ENCODE measurements around the gene ENOX2.
"Not testable (repeated sequence)": the region's sequence is repeated elsewhere in the genome, so short reads cannot be mapped to it uniquely, and the experiment has no call there.

The ENOX2 gene

DNA sequence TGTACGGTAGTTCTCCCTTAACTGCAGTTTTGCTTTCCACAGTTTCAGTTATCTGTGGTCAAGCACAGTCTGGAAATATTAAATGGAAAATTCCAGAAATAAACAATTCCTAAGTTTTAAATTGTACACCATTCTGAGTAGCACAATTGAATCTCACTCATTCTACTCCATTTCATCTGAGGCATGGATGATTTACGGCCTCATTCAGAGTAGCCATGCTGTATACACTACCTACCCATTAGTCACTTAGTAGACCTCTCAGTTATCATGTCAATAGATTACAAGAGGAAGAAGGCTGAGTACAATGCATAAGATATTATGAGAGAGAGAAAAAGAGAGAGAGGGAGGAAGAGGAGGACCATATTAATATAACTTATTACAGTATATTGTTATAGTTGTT is 77.5 kb downstream of the ENOX2 start:
- no peak for DNase-seq (ENCODE audit: low spot score)

GRCh38 chrX:130819367-130819766 is 83.6 kb downstream of the ENOX2 start:
- DNase-seq (ENCODE audit: low spot score) = not testable (repeated sequence)

DNA sequence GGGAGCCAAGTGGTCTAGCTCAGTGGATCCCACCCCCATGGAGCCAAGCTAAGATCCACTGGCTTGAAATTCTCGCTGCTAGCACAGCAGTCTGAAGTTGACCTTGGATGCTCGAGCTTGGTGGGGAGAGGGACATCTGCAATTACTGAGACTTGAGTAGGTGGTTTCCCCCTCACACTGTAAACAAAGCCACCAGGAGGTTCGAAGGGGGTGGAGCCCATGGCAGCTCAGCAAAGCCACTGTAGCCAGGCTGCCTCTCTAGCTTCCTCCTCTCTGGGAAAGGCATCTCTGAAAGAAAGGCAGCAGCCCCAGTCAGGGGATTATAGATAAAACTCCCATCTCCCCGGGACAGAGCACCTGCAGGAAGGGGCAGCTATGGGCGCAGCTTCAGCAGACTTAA is 89.1 kb downstream of the ENOX2 start:
- not testable (repeated sequence) for DNase-seq (ENCODE audit: low spot score)

DNA sequence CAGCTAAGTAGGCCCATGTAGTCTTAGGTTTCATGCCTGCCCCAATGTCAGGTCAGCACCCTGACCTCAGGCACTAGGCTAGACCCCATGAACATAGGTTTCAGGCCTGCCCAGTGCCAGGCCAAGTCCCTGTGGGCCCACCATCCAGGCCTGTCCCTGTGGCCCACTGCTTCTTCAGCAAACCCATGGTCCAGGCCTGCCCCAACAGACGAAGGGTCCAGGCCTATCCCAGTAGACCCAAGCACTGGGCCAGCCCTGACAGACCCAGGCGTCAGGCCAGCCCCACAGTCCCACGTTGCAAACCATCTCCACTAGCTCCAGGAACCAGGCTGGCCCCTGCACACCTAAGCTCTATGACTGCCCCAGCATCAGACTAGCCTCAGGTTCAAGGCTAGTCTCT is 92.4 kb downstream of the ENOX2 start:
- no peak for DNase-seq (ENCODE audit: low spot score)

GRCh38 chrX:130805903-130806302 is 97.1 kb downstream of the ENOX2 start:
- no peak for DNase-seq (ENCODE audit: low spot score)

DNA sequence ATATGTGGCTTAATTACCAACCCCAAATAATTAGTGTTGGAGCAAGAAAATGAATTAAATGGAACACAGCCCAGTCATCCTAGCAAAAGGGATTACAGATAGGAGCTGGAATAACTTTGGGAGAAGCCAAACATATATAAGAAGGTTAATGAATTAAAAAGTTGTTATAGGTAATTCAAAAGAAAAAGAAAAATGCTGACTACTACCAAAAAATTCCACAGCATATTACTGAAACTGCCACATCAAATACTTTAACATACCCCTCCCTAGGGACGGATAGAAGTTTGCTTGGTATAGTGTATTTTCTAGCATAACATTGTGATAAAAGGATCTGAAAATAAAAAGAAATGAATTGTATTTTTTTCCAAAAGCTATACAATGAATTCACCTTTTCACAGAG is 99.5 kb downstream of the ENOX2 start:
- DNase-seq (ENCODE audit: low spot score) = no peak

DNA sequence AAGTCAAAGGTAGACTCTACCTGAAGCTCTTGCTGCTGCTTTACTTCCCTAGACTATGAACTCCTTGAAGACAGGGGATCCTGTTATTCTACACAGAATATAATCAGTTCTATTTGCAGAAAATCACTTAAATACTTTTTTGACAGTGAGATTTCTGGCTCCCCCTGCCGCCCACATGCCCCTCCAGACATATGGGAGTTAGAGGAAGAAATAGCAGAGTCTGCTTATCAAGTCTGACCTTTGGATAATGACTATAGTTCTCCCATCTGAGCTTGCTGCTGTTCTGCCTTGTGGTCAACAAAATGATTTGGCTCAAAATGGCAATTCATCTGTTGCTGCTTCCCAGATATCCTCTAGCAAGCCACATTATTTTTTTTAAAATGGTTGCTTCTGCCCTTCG is 101.1 kb downstream of the ENOX2 start:
- no peak for DNase-seq (ENCODE audit: low spot score)

DNA sequence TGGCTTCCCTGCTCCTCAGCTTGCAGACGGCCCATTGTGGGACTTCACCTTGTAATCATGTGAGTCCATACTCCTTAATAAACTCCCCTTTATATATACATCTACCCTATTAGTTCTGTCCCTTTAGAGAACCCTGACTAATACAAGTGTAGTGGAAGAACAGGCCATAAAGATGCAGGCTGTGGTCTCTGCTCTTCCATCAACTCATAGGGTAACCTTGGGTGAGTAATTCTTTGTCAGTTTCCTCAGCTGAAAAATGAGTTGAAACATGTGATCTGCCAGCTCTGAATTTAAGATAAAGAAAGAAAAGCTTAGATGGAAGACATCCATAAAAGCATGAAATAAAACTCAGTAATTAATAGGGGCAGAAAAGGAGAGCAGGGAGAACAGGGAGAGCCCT is 103.6 kb downstream of the ENOX2 start:
- no peak for DNase-seq (ENCODE audit: low spot score)

DNA sequence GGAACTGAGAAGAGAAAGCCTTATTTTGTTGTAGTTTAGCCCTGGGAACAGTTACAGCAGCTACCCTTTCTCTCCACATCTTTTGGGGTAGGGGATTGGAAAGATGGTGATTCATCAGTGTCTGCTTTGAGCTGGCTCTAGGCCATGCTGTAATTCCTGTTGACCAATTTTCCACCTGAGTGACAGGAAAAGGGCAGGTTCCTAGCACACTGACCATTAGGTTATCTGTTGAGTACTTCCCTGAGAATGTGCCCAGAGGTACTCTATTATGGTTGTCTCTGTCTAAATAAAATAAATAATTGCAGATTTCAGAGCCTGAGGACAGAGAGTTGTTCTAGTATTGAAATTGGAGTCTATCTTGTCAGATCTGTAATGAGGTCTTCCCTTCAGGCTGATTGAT is 109.0 kb downstream of the ENOX2 start:
- DNase-seq (ENCODE audit: low spot score) = no peak

- DNase-seq (ENCODE audit: low spot score) = not testable (repeated sequence)
Observed at GRCh38 chrX:130791870-130792269, 111.1 kb downstream of the ENOX2 start.

- DNase-seq (ENCODE audit: low spot score) = no peak
Observed at GRCh38 chrX:130789793-130790192, 113.2 kb downstream of the ENOX2 start.

GRCh38 chrX:130788786-130789581 is 114.0 kb downstream of the ENOX2 start:
- DNase-seq (ENCODE audit: low spot score) = no peak

GRCh38 chrX:130786030-130786429 is 117.0 kb downstream of the ENOX2 start:
- DNase-seq (ENCODE audit: low spot score) = no peak

- DNase-seq (ENCODE audit: low spot score) = no peak
Observed at GRCh38 chrX:130778773-130779172, 124.2 kb downstream of the ENOX2 start.

DNA sequence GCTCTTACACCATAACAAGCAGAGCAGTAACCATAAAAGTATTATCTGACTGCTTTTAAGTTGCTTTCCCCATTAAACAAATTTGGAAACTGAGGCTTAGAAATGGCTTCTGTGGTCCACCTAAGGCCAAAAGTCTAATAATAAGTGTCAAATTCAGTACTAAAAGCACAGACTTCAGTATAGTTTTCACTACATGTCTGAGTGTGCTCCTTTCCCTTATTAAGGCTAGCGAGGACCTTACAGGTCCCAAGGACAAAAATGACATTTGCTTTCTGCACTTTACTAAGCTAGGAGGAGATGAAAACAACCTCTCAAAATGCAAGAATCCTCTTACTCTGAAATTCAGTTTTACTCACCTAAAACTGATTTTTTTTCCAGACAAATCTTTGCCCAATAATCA is 127.2 kb downstream of the ENOX2 start:
- no peak for DNase-seq (ENCODE audit: low spot score)

GRCh38 chrX:130772776-130773143 is 130.2 kb downstream of the ENOX2 start:
- no peak for DNase-seq (ENCODE audit: low spot score)

- no peak for DNase-seq (ENCODE audit: low spot score)
Observed at GRCh38 chrX:130772105-130772775, 130.8 kb downstream of the ENOX2 start.

DNA sequence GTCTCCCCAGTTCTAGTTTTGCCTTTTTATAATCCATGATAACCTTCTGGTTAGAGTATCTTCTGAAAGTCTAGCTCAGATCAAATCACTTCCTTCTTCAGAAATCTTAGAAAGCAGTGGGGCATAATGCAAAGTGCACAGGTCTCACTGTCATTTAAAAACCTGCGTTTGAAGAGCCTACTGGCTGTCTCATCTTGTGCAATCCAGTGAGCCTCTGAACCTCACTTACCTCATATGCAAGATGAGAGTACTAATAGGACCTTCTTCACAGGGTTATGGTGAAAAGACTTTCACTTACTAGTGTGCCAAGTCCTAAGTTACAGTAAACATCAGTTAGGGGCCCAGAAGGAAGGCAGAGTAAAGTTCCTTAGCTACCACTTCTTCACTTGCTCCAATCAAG is 131.4 kb downstream of the ENOX2 start:
- no peak for DNase-seq (ENCODE audit: low spot score)

DNA sequence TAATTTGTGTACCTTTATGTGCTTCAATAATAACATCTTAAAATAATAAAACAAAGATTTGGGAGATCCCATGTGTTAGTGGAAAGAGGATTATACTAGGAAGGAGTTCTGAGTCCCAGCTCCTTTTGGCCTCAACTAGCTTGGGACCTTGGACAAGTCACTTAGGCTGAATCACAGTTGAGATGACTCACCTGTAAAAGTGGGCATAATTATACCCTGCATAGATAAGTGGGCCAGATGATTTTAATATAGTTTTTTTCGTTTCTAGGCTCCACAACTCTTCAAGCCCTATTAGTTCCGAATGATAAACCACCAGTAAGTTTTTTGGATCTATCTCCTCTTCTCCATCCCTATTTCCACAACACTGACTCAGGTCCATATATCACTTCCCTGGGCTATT is 131.8 kb downstream of the ENOX2 start:
- no peak for DNase-seq (ENCODE audit: low spot score)

DNA sequence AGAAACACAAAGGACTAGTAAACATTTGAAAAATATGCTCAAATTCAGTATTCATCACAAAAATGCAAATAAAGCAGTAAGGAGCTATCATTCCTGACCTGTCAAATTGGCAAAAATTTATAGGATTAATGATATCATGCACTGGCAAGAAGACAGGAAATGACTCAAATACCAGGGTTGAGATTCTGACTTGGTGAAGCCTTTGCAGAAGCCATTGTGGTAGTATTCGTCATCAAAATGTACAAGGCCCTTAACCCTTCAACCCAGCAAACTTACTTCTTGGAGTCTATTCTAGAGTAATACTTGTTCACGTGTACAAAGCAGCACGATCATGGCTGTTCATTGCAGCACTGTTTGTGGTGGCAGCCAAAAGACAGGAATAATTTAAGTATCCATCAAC is 132.4 kb downstream of the ENOX2 start:
- DNase-seq (ENCODE audit: low spot score) = no peak

GRCh38 chrX:130769835-130770234 is 133.2 kb downstream of the ENOX2 start:
- no peak for DNase-seq (ENCODE audit: low spot score)

DNA sequence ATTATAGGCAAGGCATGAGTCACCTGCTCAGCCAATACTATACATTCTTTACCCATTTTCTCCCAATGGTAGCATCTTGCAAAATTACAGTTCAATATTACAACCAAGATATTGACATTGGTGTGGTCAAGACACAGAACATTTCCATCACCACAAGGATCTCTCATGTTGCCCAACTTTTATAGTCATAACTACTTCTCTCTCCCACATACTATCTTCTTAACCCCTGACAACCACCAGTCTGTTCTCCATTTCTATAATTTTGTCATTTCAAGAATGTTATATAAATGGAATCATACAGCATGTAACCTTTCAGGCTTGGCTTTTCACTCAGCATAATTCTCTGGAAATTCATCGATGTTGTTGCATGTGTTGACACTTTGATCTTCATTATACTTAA is 144.9 kb downstream of the ENOX2 start:
- no peak for DNase-seq (ENCODE audit: low spot score)

DNA sequence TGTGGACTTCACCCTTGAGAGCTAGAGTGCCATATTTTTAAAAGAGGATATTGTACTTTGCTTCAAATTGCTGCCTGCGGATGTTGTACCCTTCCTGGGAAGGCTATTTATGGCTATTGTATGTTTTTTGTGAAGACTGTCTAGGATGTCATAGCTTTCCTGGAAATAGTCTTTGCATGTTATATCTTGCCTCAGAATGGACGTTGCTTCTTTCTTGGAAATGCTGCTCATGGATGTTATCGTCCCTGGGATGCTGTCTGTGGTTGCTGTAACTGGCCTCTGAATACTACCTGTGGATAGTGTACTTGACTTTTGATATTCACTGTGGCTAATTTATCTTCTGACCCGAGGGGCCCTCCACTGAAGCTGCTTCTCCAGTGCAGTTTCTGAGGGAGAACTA is 146.8 kb downstream of the ENOX2 start:
- no peak for DNase-seq (ENCODE audit: low spot score)

GRCh38 chrX:130754353-130754752 is 148.7 kb downstream of the ENOX2 start:
- DNase-seq (ENCODE audit: low spot score) = no peak

Data from CD4-positive, alpha-beta T cell treated with Interleukin-15 for 4 hours (primary cell).